Thyroid gland (tissue), 4 donors: ENCODE measurements around the gene MMP13. TPM values are rescaled to one million over a fixed set of nuclear protein-coding genes. Genes with fewer than 3 reads are reported as not detected.

Experiments
- DNase-seq, 2 donors: peaks; one replicate each; pipeline ENCODE4 v3.0.0-alpha.2; 2019
- H3K27ac ChIP-seq, 3 donors: fragments of 200-600 bp; sonication (generic); 1 replicate in 2 of 3; 2 replicates in 1 of 3; pipeline ENCODE4 v1.5.1; 2016 to 2019; ENCODE audit warnings: mild to moderate bottlenecking in 1 of 3, moderate library complexity in 1 of 3
- H3K27me3 ChIP-seq: fragments of 200-600 bp; sonication (generic); one replicate; pipeline ENCODE4 v1.5.1; 2019
- H3K36me3 ChIP-seq, 2 donors: fragments of 200-600 bp; sonication (generic); one replicate each; pipeline ENCODE4 v1.5.1; 2016 to 2019
- H3K4me1 ChIP-seq, 2 donors: fragments of 200-600 bp; sonication (generic); one replicate each; pipeline ENCODE4 v1.5.1; 2017 to 2019
- H3K4me3 ChIP-seq, 3 donors: fragments of 200-600 bp; sonication (generic); replicated peaks in 1 of 3; 1 replicate in 2 of 3; 2 replicates in 1 of 3; pipeline ENCODE4 v1.5.1; 2016; ENCODE audit warnings: mild to moderate bottlenecking in 1 of 3
- H3K9me3 ChIP-seq: fragments of 200-600 bp; sonication (generic); one replicate; pipeline ENCODE4 v1.5.1; 2017
- POLR2A ChIP-seq, 2 donors: fragments of 450-650 bp; IDR thresholded peaks; one replicate each; pipeline ENCODE4 v1.6.1; 2017; ENCODE audit warnings: antibody characterized with exemption in 2 of 2, mild to moderate bottlenecking in 2 of 2, moderate library complexity in 1 of 2
- WGBS, 2 donors: methylation state at CpG; one replicate each; pipeline ENCODE4 v1.1.5; 2017; 5-methylcytosine and 5-hydroxymethylcytosine counted together
- intact Hi-C: fragments of 100-400 bp; cut with DNase I; formaldehyde crosslinking; loops from one replicate; pipeline ENCODE4 v1.15.1; 2023
- total RNA-seq, 4 donors: library from RNA; depleted of rRNA; stranded (reverse); fragments of >200 nt; gene quantifications; one replicate each; pipeline ENCODE4 v1.2.3, GENCODE V29; 2016
- TF ChIP-seq, protein P1 (sequence below), 6 experiments: fragments of 200-600 bp in 3 of 6; fragments of 450-650 bp in 3 of 6; sonication (generic) in 3 of 6; IDR thresholded peaks; one replicate each; pipeline ENCODE4 v1.5.1; 2016 to 2019; ENCODE audit warnings: antibody characterized with exemption in 6 of 6, mild to moderate bottlenecking in 2 of 6, inconsistent platforms in 1 of 6, moderate library complexity in 1 of 6

Gene MMP13
- total RNA-seq, 4 donors from 2014 or later = not detected

GRCh38 chr11:102957953-102958352 is 2.4 kb upstream of the MMP13 start:
- Histone ChIP-seq H3K4me3 (no peak overlapping the region), H3K27me3 (no peaks in the 10 kb centered on the region), H3K4me1 (no peaks in the 10 kb centered on the region), H3K9me3 (no peaks in the 10 kb centered on the region), H3K27ac (no peak overlapping the region), H3K36me3 (no peaks in the 10 kb centered on the region)
- intact Hi-C loops = no loop called here
- no peak for TF ChIP-seq POLR2A (IDR thresholded peaks at IDR 0.05)
- TF ChIP-seq, protein P1, sequence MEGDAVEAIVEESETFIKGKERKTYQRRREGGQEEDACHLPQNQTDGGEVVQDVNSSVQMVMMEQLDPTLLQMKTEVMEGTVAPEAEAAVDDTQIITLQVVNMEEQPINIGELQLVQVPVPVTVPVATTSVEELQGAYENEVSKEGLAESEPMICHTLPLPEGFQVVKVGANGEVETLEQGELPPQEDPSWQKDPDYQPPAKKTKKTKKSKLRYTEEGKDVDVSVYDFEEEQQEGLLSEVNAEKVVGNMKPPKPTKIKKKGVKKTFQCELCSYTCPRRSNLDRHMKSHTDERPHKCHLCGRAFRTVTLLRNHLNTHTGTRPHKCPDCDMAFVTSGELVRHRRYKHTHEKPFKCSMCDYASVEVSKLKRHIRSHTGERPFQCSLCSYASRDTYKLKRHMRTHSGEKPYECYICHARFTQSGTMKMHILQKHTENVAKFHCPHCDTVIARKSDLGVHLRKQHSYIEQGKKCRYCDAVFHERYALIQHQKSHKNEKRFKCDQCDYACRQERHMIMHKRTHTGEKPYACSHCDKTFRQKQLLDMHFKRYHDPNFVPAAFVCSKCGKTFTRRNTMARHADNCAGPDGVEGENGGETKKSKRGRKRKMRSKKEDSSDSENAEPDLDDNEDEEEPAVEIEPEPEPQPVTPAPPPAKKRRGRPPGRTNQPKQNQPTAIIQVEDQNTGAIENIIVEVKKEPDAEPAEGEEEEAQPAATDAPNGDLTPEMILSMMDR (IDR thresholded peaks at IDR 0.05) = no peak
- DNase-seq = no peak
- 77 to 79% methylated on average over 2 of the region's 2 CpGs for WGBS, 2 donors

DNA sequence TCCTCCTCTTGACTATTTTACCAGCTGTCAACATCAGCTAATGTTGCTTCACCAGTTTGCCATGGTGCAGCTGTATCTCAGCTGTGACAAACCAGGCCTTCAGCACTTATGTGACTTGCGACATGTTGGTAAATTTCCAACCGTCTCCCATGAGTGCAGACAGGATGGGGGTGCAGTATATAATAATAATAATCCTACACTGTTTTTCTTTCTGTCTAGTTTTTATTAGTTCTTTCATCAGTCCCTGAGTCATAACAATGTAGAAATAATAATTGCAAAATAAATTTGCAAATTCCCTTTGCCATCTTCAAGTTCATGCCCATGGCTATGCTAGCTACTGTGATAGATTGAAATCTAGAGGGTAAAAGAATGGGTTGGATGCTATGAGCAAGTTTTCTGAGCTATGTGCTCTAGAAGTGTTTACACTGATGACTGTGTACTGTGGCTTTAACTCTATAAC is 4.9 kb downstream of the MMP13 start:
- intact Hi-C loops = no loop called here

GRCh38 chr11:102946237-102946636 is 9.3 kb downstream of the MMP13 start:
- H3K27ac ChIP-seq = no peak overlapping the region
- TF ChIP-seq, protein P1 (IDR thresholded peaks at IDR 0.05) = no peak
- no peak for TF ChIP-seq POLR2A (IDR thresholded peaks at IDR 0.05)
- H3K27me3 ChIP-seq = no peaks in the 10 kb centered on the region
- H3K9me3 ChIP-seq = no peaks in the 10 kb centered on the region
- H3K4me3 ChIP-seq = no peak overlapping the region
- WGBS, 2 donors = 60 to 69% methylated on average over 3 of the region's 3 CpGs
- H3K4me1 ChIP-seq = no peaks in the 10 kb centered on the region
- no peaks in the 10 kb centered on the region for H3K36me3 ChIP-seq
- DNase-seq = no peak
- intact Hi-C loops = no loop called here

More for the DNA sequence above, 4.9 kb downstream of the MMP13 start:
- no peak overlapping the region for H3K4me3 ChIP-seq
- H3K9me3 ChIP-seq = no peaks in the 10 kb centered on the region
- no peak for TF ChIP-seq POLR2A (IDR thresholded peaks at IDR 0.05)
- H3K36me3 ChIP-seq = no peaks in the 10 kb centered on the region
- no peaks in the 10 kb centered on the region for H3K4me1 ChIP-seq
- 51 to 66% methylated on average over 2 of the region's 2 CpGs for WGBS, 2 donors
- peak in 1 of 2 donors; percentile 3 for DNase-seq
- H3K27me3 ChIP-seq = no peaks in the 10 kb centered on the region
- H3K27ac ChIP-seq = no peak overlapping the region

DNA sequence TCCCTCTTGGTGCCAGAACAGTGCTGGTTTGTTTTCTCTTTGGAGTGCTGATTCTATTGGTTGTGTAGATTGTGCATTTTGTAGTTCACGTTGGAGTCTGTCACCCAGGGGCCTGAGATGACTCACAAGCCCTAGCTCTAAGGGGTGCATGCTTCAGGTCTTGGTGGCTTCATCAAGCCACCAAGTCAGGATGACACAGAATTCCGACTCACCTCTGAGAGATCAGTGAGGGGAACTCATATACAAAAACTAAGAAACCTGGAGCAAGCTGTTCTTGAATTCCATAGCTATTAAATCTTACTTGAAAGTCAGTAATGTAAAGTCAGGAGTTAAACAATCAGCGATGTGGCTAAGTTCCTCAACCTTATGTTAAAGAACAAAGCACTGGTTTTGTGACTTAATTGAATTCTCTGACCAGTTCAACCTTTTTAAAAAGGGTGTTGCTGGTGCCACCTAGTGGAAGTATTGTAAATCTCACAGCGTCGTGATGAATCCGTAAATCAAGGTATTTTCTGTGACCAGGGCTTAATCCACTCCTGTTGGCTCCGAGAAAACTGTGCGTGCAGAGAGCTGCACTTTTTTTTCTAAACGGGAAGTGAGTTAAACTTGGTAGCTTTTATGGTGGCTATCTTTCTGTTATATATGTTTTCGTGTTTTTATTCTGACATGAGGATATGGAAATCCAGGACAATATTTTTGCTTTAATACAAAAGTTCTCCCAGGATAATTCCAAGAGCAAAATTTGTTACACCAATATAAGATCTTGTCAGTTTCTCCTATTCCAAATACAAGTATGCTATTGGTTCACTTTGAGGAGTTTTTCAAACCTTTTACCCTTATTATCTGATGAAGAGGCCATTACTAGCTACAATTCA is 14.6 kb downstream of the MMP13 start:
- Histone ChIP-seq H3K4me1 (no peaks in the 10 kb centered on the region), H3K27me3 (no peaks in the 10 kb centered on the region), H3K27ac (no peak overlapping the region), H3K36me3 (no peaks in the 10 kb centered on the region), H3K4me3 (no peak overlapping the region), H3K9me3 (no peaks in the 10 kb centered on the region)
- DNase-seq = peak; percentile 14 to 35
- TF ChIP-seq, protein P1 (IDR thresholded peaks at IDR 0.05) = peak in 5 of 6 experiments; percentile 28 to 82 (median 63)
- no peak for TF ChIP-seq POLR2A (IDR thresholded peaks at IDR 0.05)
- intact Hi-C loops = no loop called here
- 21 to 22% methylated on average over 10 of the region's 10 CpGs for WGBS, 2 donors

GRCh38 chr11:102936864-102937509 is 18.5 kb downstream of the MMP13 start:
- TF ChIP-seq, protein P1 (IDR thresholded peaks at IDR 0.05) = no peak
- TF ChIP-seq POLR2A (IDR thresholded peaks at IDR 0.05) = no peak
- intact Hi-C loops = no loop called here

More at GRCh38 chr11:102936864-102937509, 18.5 kb downstream of the MMP13 start:
- Histone ChIP-seq H3K36me3 (no peaks in the 10 kb centered on the region), H3K27ac (no peak overlapping the region), H3K4me3 (no peak overlapping the region), H3K4me1 (no peaks in the 10 kb centered on the region), H3K27me3 (no peaks in the 10 kb centered on the region), H3K9me3 (no peaks in the 10 kb centered on the region)
- no peak for DNase-seq
- WGBS, 2 donors = 88 to 91% methylated on average over 6 of the region's 6 CpGs
